ENCODE data around the gene IL3. TPM values are rescaled to one million over a fixed set of nuclear protein-coding genes. Genes with fewer than 3 reads are reported as not detected.

Gene IL3
- total and polyA plus RNA-seq, 2 of the 4 experiments (the other 2 are of a cell fraction) = not detected

DNA sequence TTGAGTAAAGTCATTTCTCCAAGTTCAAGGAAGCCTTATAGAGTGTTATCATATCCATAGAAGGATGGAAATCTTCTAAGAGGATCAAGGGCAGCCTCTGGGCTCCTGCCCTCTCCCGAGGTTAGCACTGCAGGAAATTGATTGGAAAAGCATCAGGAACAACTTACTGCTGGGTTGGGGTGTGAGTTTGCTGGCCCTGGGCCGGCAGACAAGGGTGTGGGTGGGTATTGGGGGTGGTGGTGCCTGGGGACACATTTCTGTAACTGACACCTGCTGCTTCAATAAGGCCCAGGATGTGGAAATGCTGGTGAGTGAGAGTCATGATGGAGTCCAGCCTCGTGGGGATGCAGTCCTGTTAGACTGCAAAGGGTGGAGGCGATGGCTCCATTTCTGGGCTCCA is 18.6 kb downstream of the IL3 start:
- H4K5ac ChIP-seq (ENCODE audit: low read depth, low read length) = no peak overlapping the region
- TF ChIP-seq RCOR1 (IDR thresholded peaks at IDR 0.05; ENCODE audit: insufficient replicate concordance, low read length) (no peak), CEBPB (IDR thresholded peaks at IDR 0.05; ENCODE audit: low read depth, low read length) (no peak), FOS (IDR thresholded peaks at IDR 0.05; ENCODE audit: low read depth, low read length) (no peak)
- H3K4me1 ChIP-seq (ENCODE audit: control insufficient read depth, insufficient read depth, low read length) = no peaks in the 10 kb centered on the region; the same call in 1 of the 2 replicates
- ChIA-PET POLR2A (ENCODE audit: unreplicated experiment) (no interaction called here), CTCF (no interaction called here)
- H2AK5ac ChIP-seq (ENCODE audit: low read depth, low read length) = no peak overlapping the region
- DNase-seq = no peak
- ATAC-seq (ENCODE audit: low read depth) = no peak
- intact Hi-C loops (cut with micrococcal nuclease) (no loop called here), in situ Hi-C loops (cut with MboI; ENCODE audit: low sequenced_read_pairs) (loop anchor here (25.0 kb wide), 1 partner anchor 408 kb away; the partner anchor contains the start of gene IRF1), dilution Hi-C loops (cut with HindIII; ENCODE audit: low sequenced_read_pairs, unreplicated experiment) (no loop called here)
- H4K20me1 ChIP-seq (ENCODE audit: insufficient read depth, low read length) = no peaks in the 10 kb centered on the region
- no peaks in the 10 kb centered on the region for H3K36me3 ChIP-seq (ENCODE audit: control insufficient read depth, insufficient read depth, low read length)
- H3K4me2 ChIP-seq (ENCODE audit: low read depth, low read length) = no peak overlapping the region
- H3K14ac ChIP-seq (replicated peaks; ENCODE audit: low read depth, low read length) = no peak overlapping the region
- H3K23ac ChIP-seq (ENCODE audit: low read depth, low read length) = no peak overlapping the region
- 0 out of 2 replicates have a peak, but pooled peaks cover 3% of the 10 kb centered on the region for H3K9me1 ChIP-seq (ENCODE audit: insufficient read depth, low read length)
- H3K79me1 ChIP-seq (ENCODE audit: low read depth in 1 of 2, low read length in 2 of 2) = no peaks in the 10 kb centered on the region
- H3K27me3 ChIP-seq (ENCODE audit: control insufficient read depth, insufficient read depth, low read length) = no peaks in the 10 kb centered on the region
- no peaks in the 10 kb centered on the region for H3K9me3 ChIP-seq (ENCODE audit: control insufficient read depth, insufficient read depth, low read length)
- H3K4ac ChIP-seq (ENCODE audit: low read depth, low read length) = no peak overlapping the region
- no peak overlapping the region for H3K4me3 ChIP-seq (ENCODE audit: insufficient read depth, low read depth, low read length)
- H2BK120ac ChIP-seq (ENCODE audit: low read depth, low read length) = no peak overlapping the region
- H4K91ac ChIP-seq (ENCODE audit: insufficient read depth, low read depth, low read length) = no peak overlapping the region
- H2AFZ ChIP-seq (replicated peaks; ENCODE audit: low read length, poor library complexity) = no peak overlapping the region
- H2AK9ac ChIP-seq (replicated peaks; ENCODE audit: low read depth, low read length, poor library complexity) = no peak overlapping the region
- H2BK5ac ChIP-seq (ENCODE audit: low read depth, low read length, poor library complexity, severe bottlenecking) = no peak overlapping the region
- no peak overlapping the region for H3K9ac ChIP-seq (ENCODE audit: low read depth, low read length)
- no peak overlapping the region for H3K27ac ChIP-seq (ENCODE audit: insufficient read depth, low read length)
- no peak overlapping the region for H4K8ac ChIP-seq (ENCODE audit: low read depth in 2 of 2, low read length in 2 of 2)
- H2BK20ac ChIP-seq (ENCODE audit: low read depth, low read length) = no peak overlapping the region
- H3K56ac ChIP-seq (ENCODE audit: extremely low read depth, insufficient read depth, low read length) = no peak overlapping the region
- no TSS peak for BruUV-seq (replicated peaks)
- H2BK15ac ChIP-seq (ENCODE audit: low read depth, low read length) = no peak overlapping the region
- H3K18ac ChIP-seq (ENCODE audit: low read depth, low read length) = no peak overlapping the region
- WGBS, 2 experiments (ENCODE audit: extremely low coverage in 2 of 2, insufficient read length in 1 of 2) = no CpG with 5 or more reads among the region's 4 CpGs
